Stimulated activated CD8-positive, alpha-beta memory T cell treated with anti-CD3 and anti-CD28 coated beads, Interleukin-12 subunit alpha, Interleukin-12 subunit beta, amount 100 ng/mL, for 1 hour (primary cell): ENCODE measurements around the gene PTGER4.
"Not testable (repeated sequence)": the region's sequence is repeated elsewhere in the genome, so short reads cannot be mapped to it uniquely, and the experiment has no call there.

Source experiments
- DNase-seq: peaks from one replicate; pipeline ENCODE4 v3.0.0-alpha.2; 2020; ENCODE audit warnings: low read depth

The PTGER4 gene

DNA sequence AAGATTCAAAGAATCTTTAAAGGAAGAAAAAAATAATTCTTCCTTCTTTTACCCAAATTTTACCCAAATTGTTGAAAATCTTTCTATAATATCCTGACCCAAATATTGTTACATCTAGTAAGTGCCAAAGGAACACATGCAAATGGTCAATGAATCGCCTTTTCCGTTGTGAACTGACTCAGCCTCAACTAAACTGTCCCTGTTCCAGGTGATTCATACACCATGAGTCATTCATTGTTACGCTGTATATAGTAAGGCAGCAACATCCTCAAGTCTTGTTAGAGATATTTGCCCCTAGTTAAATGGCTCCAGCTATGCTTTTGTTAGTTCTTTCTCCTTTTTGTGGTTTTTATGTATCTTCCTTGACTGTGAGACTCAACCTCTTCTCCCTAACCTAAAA is 9.7 kb downstream of the PTGER4 start:
- peak; percentile 37 for DNase-seq

DNA sequence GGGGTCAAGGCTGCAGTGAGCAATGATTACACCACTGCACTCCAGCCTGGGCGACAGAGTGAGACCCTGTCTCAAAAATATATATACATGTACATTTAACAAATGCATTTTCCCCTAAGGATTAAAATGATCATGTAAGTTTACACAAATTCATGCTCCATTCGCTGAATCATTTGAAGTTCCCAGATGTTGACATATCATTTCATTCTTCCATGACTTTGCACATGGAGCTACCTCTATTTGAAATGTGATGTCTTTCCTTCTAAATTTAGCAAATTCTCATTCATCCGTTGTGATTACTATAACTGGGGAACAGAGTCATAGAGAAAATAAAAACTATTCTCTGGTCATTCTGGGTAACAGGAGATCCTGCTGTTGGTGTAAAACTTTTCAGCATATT is 10.6 kb downstream of the PTGER4 start:
- DNase-seq, result no peak

DNA sequence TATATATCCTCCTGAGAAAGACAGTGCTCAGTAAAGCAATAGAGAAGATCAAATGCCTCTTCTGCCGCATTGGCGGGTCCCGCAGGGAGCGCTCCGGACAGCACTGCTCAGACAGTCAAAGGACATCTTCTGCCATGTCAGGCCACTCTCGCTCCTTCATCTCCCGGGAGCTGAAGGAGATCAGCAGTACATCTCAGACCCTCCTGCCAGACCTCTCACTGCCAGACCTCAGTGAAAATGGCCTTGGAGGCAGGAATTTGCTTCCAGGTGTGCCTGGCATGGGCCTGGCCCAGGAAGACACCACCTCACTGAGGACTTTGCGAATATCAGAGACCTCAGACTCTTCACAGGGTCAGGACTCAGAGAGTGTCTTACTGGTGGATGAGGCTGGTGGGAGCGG is 12.2 kb downstream of the PTGER4 start:
- DNase-seq, result no peak

DNA sequence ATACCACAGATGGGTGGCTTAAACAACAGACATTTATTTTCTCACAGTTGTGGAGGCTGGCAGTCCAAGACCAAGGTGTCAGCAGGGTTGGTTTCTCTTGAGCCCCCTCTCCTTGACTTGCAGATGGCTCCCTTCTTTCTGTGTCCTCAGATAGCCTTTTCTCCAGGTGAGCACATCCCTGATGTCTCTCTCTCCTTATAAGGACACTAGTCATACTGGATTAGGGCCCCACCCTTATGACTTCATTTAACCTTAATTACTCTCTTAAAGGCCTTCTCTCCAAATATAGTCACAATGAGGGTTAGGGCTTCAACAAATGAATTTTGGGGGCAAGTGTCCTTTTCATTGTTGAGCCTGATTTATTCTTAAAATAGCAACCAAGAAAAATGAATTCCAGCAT is 14.7 kb downstream of the PTGER4 start:
- DNase-seq, result no peak

DNA sequence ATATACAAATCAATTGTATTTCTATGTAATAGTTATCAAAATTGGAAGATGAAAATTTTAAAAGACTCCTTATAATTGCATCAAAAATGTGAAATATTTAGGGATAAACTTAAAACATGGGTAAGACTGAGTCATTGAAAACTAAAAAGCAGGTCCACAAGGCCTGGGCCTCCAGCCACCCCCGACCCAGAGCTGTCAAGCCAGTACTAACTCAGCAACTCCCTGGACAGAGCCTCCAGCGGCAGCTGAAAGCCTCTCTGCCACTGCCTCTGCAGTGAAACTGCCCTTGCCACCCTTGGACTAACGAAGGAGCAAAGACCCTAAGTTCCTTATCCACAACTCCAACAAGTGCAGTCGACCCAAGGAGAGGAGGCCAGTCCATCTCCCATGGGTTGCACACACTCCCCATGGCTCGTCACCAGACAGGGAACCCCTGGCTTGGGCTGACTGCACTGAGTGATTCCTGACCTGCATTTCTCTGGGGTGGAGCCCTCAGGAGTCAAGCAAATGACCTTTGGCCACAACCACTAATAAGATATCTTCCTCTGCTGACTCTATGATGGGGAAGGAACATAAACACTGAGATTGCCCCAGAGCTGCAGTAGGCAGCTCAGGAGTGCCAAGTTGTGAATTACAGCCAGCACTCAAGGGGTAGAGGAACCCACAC is 20.5 kb downstream of the PTGER4 start:
- DNase-seq, result no peak

DNA sequence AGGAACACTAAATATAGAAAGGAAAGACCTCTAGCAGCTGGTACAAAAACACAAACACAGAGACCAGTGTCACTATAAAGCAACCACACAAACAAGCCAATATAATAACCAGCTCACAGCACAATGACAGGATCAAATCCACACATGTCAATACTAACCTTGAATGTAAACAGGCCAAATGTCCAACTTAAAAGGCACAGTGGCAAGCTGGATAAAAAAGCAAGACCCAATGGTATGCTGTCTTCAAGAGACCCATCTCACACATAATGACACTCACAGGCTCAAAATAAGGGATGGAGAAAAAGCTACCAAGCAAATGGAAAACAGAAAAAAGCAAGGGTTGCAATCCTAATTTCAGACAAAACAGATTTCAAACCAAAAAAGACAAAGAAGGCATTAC is 22.3 kb downstream of the PTGER4 start:
- not testable (repeated sequence) for DNase-seq

DNA sequence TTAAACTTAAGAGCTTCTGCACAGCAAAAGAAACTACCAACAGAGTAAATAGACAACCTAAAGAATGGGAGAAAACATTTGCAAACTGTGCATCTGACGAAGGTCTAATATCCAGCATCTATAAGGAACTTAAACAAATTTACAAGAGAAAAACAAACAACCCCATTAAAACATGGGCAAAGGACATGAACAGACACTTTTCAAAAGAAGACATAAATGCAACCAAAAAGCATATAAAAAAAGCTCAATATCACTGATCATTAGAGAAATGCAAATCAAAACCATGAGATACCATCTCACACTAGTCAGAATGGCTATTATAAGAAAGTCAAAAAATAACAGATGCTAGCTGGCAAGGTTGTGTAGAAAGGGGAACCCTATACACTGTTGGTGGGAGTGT is 25.8 kb downstream of the PTGER4 start:
- not testable (repeated sequence) for DNase-seq

DNA sequence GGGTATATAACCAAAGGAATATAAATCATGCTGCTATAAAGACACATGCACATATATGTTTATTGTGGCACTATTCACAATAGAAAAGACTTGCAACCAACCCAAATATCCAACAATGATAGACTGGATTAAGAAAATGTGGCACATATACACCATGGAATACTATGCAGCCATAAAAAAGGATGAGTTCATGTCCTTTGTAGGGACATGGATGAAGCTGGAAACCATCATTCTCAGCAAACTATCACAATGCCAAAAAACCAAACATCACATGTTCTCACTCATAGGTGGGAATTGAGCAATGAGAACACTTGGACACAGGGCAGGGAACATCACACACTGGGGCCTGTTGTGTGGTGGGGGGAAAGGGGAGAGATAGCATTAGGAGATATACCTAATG is 30.9 kb downstream of the PTGER4 start:
- not testable (repeated sequence) for DNase-seq

DNA sequence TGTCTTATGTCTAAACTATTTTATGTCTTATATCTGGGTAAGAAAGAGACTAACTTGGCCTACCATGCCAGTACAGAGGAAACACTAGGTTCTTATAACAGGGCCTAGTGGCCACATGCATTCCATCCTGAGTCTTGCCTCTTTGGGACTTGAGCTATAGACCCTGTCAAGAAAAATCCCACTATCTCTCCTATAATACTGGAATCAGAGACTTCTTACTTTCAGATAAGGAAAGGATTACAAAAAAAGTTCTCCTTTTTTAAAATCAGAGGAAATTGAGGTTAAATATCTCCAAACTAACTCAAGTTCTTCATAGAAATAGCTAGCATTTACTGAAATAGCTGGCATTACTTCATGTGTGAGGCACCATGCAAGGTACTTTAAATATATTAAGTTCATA is 34.3 kb downstream of the PTGER4 start:
- DNase-seq, result no peak

DNA sequence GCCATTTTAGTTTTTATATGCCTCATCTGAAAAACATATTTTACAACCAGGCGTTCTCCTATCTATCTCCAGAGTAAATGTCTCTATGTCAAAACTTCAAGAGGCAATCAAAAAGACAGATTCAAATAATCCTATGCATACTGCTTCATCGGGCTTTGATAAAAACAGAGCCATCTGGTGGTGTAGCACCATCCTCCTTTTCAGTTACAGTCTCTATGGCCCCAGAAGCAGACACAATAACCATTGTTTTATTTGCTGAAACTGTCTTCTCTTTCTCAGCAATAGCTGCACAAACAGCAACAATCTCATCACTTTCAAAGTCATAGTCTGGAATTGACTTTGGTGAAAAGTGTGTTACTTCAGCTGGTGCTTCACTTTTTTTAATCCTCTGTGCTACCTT is 36.3 kb downstream of the PTGER4 start:
- no peak for DNase-seq

DNA sequence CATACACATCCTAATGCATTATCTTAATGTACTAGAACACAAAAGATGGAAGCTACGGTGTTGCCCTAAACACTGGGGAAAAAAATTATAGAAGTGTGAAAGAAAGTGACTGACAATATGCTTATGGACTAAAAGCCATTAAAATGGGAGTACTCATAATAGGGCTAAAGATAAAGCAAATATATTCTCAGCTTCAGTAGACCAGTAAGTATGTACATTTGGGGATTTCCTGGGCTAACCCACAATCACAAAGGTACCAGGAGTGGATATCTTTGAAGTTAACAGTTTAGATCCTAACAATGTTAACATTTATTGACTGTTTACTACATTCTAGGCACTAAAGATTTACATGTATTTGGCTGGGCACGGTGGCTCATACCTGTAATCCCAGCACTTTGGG is 36.9 kb downstream of the PTGER4 start:
- no peak for DNase-seq

DNA sequence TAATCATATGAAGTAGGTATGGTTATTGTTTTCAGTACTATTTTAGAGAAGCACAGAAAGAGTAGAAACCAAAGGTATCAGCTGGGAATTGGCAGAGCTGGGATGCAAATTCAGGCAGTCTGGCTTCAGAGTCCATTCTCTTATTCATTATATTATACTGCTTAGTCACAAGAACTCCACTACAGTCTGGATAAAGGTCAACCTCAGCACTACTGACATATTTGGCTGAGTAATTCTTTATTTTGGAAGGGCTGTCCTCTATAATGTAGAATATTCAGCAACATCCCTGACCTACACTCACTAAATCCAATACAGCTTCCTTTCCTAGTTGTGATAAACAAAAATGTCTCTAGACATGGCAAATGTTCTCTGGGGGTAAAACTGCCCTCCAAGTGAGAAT is 37.6 kb downstream of the PTGER4 start:
- no peak for DNase-seq

DNA sequence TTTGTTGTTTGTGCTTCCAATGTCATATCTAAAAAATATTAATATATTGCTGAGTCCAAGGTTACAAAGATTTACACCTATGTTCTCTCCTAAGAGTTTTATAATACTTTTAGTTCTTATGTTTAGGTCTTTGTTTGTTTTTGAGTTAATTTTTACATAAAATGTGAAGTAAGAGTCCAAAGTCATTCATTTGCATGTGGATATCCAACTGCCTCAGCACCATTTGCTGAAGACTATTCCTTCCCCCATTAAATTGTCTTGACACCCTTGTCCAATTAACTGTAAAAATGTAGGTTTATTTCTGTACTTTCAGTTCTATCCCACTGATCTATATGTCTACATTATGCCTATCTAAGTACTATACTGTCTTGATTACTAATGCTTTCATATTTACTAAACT is 40.4 kb downstream of the PTGER4 start:
- no peak for DNase-seq

DNA sequence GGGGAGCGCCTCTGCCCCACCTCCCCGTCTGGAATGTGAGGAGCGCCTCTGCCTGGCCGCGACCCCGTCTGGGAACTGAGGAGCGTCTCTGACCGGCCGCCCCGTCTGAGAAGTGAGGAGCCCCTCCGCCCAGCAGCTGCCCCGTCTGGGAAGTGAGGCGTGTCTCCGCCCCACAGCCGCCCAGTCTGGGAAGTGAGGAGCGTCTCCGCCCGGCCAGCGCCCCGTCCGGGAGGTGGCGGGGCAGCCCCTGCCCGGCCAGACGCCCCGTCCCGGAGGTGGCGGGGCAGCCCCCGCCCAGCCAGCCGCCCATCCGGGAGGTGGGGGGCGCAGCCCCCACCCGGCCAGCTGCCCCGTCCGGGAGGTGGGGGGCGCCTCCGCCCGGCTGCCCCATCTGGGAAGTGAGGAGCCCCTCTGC is 42.8 kb downstream of the PTGER4 start:
- not testable (repeated sequence) for DNase-seq

DNA sequence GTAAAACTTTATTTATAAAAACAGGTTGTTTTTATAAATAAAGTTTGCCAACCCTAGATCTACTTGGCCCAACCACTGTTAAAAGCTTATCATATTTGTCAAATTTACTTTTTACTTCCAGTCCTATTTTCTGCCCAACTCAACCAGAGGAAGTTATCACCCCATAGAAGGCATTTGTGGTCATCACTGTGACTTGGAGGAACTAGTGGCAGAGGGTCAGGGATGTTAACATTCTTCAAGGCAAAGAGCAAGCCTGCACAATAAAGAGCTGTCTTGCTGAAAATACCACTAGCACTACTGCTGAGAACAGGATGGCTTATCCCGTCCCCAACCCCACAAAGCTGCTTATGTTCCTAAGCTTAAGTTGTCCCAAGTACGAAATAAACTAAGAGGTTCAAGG is 53.7 kb downstream of the PTGER4 start:
- no peak for DNase-seq

DNA sequence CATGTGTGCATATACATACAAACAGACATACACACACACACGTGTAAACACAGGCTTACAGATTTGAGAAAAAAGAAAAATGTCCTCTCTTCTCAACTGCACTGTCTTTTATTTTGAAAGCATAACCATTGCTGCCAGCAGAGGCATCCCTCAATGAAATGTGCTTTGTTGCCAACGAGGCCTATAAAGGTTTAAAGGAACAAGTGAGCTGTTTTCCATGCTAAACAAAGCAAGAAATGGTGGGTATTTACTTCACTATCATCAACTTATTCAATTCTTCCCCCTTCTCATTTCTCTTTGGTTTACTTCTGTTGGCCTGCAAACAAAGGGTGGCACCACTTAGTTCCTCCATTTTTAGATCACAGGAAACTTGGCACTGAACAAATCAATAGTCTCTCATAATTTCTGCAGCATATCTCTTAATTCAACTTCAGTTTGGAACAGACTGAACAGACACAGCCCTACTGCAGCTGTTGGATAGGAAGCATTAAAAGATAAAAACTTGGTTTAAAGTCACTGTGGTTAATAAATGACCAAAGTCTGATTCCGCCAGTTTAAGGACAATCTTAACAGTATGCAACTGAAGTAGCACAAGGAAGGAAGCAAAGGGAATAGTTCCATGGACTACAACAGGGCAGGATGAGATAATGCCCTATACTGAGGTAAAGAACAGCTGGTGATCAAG is 54.3 kb downstream of the PTGER4 start:
- DNase-seq, result no peak

DNA sequence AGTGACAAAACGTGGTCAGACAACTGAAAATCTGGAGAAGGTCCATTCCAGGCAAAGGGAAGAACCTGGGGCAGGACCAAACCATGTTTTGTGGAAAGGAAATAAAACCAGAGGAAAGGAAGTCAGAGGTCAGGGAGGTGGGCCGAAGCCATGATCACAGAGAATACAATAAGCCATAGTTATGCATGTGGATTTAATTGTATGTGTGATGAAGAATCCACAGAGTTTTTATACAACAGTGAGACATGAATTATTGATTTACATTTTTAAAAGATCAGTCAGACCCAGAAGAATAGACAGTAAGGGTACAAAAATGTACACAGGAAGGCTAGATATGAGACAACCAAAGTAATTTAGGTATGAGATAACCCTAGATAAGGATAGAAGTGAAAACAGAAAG is 55.3 kb downstream of the PTGER4 start:
- DNase-seq, result no peak

DNA sequence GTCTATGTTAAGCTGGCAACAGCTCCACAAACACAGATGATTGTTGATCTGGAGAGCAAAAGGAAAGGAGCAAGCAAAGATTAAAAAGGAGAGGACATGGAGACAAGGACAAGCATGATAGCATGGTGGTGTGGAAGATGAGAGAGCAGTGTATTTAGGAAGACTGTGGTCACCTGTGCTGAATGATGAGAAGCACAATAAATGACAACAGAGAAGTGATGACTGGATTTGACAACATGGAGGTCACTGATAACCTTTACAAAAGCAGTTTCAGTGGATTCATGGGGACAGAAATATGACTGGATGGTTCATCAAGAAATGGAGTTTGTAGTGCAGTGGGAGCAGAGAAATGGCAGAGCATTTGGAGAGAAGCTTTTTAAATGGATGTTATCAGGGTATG is 55.9 kb downstream of the PTGER4 start:
- DNase-seq, result no peak

DNA sequence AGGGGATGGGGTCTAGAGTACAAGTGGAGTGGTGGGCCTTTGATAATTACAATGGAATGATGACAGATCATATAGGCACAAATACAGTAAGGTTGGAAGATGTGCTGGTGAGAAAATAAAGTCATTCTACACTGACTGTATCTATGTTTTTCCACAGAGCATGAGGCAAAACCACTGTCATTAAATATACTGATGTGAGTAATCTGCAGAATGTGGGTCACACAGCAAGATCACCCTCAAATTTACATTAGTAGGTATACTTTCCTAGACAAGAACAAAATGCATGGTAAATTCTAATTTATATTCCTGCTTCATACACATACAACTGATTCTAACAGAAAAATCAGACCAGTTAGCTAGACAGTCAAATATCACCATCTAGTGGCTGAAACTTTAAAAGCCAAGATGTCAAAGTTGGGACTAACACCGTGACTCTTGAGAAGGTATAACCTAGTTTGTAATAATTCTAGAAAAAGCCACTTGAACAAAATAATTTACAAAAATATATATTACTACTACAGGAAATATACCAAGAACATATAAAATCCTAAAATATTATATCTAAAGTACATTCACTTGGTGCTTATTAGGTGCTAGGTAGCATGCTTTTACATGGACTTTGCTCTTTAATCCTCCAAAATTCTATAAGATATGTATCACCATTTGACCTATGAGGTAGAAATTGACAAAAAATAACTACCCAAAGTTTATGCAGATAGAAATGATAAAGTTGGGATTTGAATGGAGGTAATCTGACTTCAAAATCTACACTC is 56.6 kb downstream of the PTGER4 start:
- no peak for DNase-seq

DNA sequence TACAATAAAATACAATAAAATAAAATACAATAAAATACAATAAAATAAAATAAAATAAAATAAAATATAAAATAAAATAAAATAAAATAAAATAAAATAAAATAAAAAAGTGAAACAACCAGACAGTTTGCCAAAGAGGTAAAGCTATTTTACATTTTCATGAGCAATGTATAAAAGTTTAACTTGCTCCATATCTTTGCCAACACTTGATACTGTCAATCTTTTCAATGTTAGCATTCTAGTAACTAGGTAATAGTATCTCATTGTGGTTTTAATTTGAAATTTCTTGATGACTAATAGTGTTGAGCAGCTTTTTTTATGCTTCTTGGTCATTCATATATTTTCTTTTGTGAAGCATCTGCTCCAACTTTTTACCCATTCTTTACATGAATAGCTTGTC is 58.8 kb downstream of the PTGER4 start:
- no peak for DNase-seq
